COLO668 (cell line): Measurements from ENCODE around the gene INPP5J.
"Not testable (repeated sequence)": the region's sequence is repeated elsewhere in the genome, so short reads cannot be mapped to it uniquely, and the experiment has no call there.

Experiments
- DNase-seq: peaks from one replicate; lab custom pipeline; 2025; ENCODE audit not compliant: unreplicated experiment; lab: John Stamatoyannopoulos, UW

Gene INPP5J

DNA sequence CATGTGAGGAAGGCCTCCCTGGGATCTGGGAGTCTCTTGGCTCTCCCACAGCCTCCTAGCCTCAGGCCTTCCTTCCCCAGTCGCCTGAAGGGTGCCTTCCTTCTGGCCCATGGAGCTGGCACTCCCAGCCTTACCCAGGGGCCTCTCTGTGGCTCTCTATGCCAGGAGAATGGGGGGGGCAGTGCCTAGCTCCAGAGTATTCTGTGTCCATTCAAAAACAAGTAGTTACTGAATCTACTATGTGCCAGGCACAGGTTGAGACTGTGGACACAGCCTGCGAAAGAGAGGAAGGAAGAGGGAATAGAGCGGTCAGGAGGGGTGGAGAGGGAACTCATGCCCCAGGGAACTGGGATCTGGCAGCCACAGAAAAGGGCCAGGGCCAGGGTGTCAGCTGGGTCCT lies 20.3 kb downstream of the INPP5J start:
- no peak for DNase-seq

GRCh38 chr22:31143537-31143936 lies 20.8 kb downstream of the INPP5J start:
- DNase-seq: no peak

- DNase-seq: no peak
These were observed 21.5 kb downstream of the INPP5J start for GRCh38 chr22:31144223-31144622.

GRCh38 chr22:31148488-31148887 lies 25.7 kb downstream of the INPP5J start:
- DNase-seq: no peak

DNA sequence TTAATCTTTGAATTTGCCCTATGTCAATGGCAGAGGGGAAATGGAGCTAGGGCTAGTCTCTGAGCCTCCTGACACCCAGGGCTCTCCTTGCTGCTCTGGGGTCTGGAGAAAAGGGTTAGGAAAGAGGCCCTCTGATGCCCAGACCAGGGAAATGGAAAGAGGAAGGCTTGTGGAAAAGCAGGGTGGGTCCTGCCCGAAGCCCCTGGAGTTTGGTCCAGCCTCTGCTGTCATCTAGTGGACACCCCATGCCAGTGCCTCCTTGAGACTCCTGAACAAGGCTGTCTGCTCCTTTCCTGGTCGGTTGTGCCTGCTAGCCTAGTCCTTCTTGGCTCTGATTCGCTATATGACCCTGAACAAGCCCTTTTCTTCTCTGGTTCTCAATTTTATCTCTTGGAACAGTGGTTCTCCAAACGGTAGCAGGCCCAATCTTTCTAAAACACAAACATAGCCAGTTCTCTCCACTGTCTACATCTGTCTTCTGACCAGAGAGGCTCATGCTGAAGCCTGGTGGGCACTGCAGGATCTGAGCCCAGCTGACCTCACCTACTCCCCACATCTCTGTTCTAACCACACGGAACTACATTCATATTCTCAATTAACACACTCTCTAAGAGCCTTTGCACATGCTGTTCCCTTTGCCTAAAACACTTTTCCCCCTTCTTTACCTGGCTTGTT lies 26.3 kb downstream of the INPP5J start:
- peak; percentile 61 for DNase-seq

GRCh38 chr22:31150615-31151014 lies 27.8 kb downstream of the INPP5J start:
- no peak for DNase-seq

DNA sequence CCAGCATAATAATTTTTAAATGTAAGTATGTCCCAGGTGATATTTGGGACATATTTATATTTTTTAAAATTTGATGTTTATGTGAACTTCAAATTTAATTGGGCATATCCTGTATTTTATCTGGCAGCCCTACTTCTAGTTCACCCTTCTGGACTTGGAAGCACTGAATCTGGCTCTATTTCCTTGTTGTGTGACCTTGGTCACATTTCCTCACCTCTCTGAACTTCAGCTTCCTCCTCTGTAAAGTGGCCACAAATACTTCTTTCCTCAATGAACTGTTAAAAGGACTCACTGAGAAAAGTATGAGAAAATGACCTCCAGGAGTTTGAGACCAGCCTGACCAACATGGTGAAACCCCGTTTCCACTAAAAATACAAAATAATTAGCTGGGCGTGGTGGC lies 29.1 kb downstream of the INPP5J start:
- no peak for DNase-seq

DNA sequence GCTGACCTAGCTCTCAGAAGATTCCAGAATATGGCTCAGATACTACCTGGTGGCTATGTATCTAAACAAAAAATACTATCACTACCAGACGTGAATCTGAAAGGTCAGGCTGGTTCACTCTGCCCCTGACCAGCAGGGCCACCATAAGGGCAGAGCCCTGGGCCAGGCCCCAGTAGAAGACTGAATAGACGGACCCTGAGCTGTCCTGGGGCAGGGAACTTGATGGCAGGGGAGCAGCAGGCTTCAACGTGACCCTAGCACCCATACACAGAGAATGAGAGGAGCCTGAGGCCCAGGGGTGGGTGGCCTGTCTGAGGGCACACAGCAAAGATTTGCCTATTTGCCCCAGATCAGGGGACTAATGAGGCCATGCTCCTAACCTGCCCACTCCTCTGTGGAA lies 30.6 kb downstream of the INPP5J start:
- no peak for DNase-seq

GRCh38 chr22:31154975-31155374 lies 32.2 kb downstream of the INPP5J start:
- DNase-seq: no peak

GRCh38 chr22:31155422-31155821 lies 32.7 kb downstream of the INPP5J start:
- DNase-seq: no peak

DNA sequence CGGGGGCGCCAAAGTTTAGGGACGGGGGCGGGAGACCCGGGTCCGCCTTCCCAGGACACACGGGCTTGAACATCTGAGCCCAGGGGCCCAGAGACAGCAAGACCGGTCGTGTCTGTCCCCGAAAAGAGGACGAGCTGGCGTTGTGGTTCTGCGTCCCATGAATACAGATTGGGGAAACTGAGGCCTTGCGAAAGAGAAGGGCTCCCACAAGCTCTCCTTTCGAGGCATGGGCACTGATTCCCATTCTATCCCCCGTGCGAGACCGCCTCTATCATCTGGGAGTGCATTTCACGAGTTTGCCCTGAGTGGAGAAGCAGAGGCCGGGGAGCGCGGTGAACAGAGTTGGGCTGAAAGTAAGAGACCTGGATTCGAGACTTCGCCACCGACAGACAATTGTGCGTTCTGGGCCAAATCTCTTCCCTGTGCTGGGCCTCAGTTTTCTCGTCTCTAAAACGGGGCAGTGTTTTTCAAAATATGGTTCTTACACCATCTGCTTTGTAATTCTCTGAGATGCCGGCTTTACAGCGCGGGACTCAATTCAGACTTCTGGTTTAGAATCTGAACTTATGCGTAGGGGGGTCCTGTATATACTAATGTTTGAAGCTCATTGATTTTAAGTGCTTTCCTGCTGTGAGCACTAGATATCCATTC lies 37.7 kb downstream of the INPP5J start:
- no peak for DNase-seq

- no peak for DNase-seq
These were observed 38.6 kb downstream of the INPP5J start for GRCh38 chr22:31161386-31161785.

DNA sequence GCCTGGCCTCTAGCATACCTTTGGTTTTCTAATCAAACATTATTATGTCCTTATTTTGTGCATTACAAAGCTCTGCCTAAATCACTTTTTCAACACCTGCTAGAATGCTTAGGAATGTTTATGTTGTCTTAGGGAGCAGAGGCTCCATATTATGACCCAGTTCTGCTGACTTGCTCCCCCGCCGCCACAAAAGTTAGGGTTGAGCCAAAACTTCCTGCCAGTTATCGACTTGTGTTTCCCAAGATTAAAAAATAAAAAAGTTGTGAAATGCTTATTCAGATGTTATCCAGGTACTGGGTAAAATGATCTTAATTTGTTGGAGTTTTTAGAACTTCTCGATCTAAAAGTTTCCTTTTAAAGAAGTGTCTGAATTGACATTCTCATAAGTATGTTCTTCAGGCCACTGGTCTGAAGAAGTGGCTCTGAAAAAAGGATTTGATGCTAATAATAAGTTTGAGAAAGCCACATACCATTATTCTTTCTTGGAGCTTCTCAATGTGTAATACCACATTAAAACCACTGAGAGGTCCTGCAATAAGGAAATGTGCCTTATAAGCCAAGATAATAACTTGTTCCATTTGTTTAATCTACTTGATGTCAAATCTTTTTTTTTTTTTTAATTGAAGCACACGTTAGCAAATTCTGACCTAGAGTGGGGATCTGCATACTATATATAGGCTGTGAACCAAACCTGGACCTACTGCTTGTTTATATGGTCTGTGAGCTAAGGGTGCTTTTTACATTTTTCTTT lies 39.4 kb downstream of the INPP5J start:
- no peak for DNase-seq

- no peak for DNase-seq
These were observed 48.2 kb downstream of the INPP5J start for GRCh38 chr22:31170971-31171370.

DNA sequence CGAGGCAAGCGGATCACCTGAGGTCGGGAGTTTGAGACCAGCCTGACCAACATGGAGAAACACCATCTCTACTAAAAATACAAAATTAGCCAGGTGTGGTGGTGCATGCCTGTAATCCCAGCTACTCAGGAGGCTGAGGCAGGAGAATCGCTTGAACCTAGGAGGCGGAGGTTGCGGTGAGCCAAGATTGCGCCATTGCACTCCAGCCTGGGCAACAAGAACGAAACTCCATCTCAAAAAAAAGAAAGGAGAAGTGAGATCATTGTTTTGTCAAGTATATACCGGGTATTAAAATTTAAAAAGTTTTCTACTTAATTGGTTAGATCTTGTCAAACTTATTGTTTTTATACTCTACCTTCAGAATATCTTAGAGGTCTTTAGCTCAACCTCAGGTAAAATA lies 49.0 kb downstream of the INPP5J start:
- DNase-seq: not testable (repeated sequence)

DNA sequence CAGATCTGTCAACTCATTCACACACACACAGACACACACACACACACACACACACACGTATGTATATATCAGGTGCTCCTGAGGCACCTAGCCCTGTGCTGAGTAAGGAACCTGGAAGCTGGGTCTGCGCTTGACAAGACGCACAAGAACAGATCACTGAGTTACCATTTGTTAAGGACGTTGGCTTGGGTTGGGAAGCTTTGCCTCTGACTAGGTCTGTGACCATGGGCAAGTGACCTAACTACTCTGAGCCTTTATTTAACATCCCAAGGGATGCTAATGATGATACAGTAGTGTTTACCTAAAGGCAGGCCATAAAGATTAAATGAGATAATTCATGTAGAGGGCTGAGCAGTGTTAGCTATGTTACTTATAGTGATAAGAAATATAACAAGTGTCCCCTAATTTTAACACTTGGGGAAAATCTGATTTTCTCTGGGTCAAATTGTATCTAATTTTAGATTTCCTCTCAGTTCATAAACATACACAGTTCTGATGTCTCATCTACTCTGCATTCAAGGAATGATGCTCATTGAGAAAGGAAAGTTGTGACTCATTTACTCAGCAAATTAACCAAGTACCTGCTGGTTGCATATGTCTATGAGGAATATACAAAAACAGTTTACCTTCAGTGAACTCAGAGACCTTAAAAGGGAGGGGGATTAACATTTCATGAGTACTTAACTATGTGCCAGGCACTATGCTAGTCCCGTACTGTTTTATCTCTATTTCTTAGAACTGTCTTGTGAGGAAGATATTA lies 50.8 kb downstream of the INPP5J start:
- DNase-seq: no peak

- no peak for DNase-seq
These were observed 54.2 kb downstream of the INPP5J start for GRCh38 chr22:31176923-31177322.

- no peak for DNase-seq
These were observed 54.8 kb downstream of the INPP5J start for GRCh38 chr22:31177420-31178162.

- DNase-seq: no peak
These were observed 56.1 kb downstream of the INPP5J start for GRCh38 chr22:31178859-31179258.

DNA sequence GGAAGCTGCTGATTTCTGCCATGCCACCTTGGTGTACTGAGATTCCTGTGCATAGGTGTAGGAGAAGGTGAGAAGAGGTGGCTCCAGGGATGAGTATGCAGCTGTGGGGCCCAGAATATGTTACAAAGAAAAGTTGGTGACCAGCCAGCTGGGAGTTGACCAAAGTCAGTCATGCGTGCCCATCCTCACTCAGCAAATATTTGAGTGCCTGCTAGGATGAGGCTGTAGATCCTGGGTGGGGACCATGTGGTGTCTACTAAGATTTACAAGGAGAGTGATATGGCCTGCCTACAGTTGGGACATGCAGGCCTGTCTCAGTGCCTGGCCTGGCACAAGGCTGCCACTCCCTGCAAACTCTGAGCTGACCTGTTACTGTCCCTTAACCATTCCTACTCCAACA lies 56.6 kb downstream of the INPP5J start:
- DNase-seq: peak; percentile 62

DNA sequence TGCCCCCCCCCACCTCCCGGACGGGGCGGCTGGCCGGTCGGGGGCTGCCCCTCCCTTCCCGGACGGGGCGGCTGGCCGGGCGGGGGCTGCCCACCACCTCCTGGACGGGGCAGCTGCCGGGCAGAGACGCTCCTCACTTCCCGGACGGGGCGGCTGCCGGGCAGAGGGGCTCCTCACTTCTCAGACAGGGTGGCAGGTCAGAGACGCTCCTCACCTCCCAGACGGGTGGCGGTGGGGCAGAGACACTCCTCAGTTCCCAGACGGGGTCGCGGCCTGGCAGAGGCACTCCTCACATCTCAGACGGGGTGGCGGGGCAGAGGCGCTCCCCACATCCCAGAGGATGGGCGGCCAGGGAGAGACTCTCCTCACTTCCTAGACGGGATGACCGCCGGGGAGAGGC lies 61.2 kb downstream of the INPP5J start:
- DNase-seq: no peak
